Neuronal stem cell (in vitro differentiated cells): ENCODE measurements around the gene SCAMP3.
"Not testable (repeated sequence)": the region's sequence is repeated elsewhere in the genome, so short reads cannot be mapped to it uniquely, and the experiment has no call there.

Experiments used
- DNase-seq: peaks from one replicate; pipeline ENCODE4 v3.0.0-alpha.2; 2013; ENCODE audit warnings: low spot score
- H2AFZ ChIP-seq: one replicate; pipeline ENCODE4 v1.6.1; 2013; ENCODE audit warnings: mild to moderate bottlenecking, low read length, inconsistent platforms
- H2AK5ac ChIP-seq: 2 replicates; pipeline ENCODE4 v1.6.1; 2013; ENCODE audit warnings: low read depth, mild to moderate bottlenecking, inconsistent platforms, low read length, moderate library complexity, mixed read lengths
- H2BK120ac ChIP-seq: 2 replicates; pipeline ENCODE4 v1.6.1; 2013; ENCODE audit warnings: low read depth, mild to moderate bottlenecking, inconsistent platforms, low read length, moderate library complexity, mixed read lengths
- H2BK12ac ChIP-seq: one replicate; pipeline ENCODE4 v1.6.1; 2013; ENCODE audit warnings: low read length, inconsistent platforms
- H2BK15ac ChIP-seq: 2 replicates; pipeline ENCODE4 v1.6.1; 2013; ENCODE audit warnings: mild to moderate bottlenecking, low read length, inconsistent platforms, mixed read lengths
- H2BK5ac ChIP-seq: one replicate; pipeline ENCODE4 v1.6.1; 2013; ENCODE audit warnings: inconsistent platforms, mild to moderate bottlenecking, low read length, moderate library complexity
- H3K14ac ChIP-seq: one replicate; pipeline ENCODE4 v1.6.1; 2013; ENCODE audit warnings: low read length, inconsistent platforms
- H3K18ac ChIP-seq: 2 replicates; pipeline ENCODE4 v1.6.1; 2013; ENCODE audit warnings: low read length, inconsistent platforms
- H3K23ac ChIP-seq: 2 replicates; pipeline ENCODE4 v1.6.1; 2013; ENCODE audit warnings: low read depth, mild to moderate bottlenecking, mixed read lengths, low read length, inconsistent platforms; ENCODE audit not compliant: poor library complexity
- H3K27ac ChIP-seq: replicated peaks from 3 replicates; pipeline ENCODE4 v1.5.1; 2013; ENCODE audit warnings: low read length, inconsistent platforms
- H3K27me3 ChIP-seq, 3 experiments: 2 replicates each; pipeline ENCODE4 v1.6.1; 2013; ENCODE audit warnings: low read length in 3 of 3, mild to moderate bottlenecking in 2 of 3, inconsistent platforms in 1 of 3, low read depth in 1 of 3, mixed read lengths in 1 of 3, moderate library complexity in 1 of 3; ENCODE audit not compliant: control insufficient read depth in 3 of 3, insufficient read depth in 3 of 3
- H3K36me3 ChIP-seq, 2 donors: replicated peaks in 1 of 2; 2 replicates each; pipeline ENCODE4 v1.6.1; 2013; ENCODE audit warnings: low read length in 2 of 2; ENCODE audit not compliant: control insufficient read depth in 2 of 2, insufficient read depth in 2 of 2
- H3K4ac ChIP-seq: 2 replicates; pipeline ENCODE4 v1.6.1; 2013; ENCODE audit warnings: inconsistent platforms, mild to moderate bottlenecking, low read length, moderate library complexity
- H3K4me1 ChIP-seq, 2 donors: 1 replicate in 1 of 2; 2 replicates in 1 of 2; pipeline ENCODE4 v1.6.1; 2013; ENCODE audit warnings: low read length in 2 of 2, low read depth in 1 of 2; ENCODE audit not compliant: control insufficient read depth in 2 of 2, insufficient read depth in 1 of 2
- H3K4me2 ChIP-seq: one replicate; pipeline ENCODE4 v1.6.1; 2013; ENCODE audit warnings: mild to moderate bottlenecking, low read length, inconsistent platforms; ENCODE audit not compliant: insufficient read depth, poor library complexity, severe bottlenecking
- H3K4me3 ChIP-seq, 2 donors: 2 replicates each; pipeline ENCODE4 v1.5.1; 2013; ENCODE audit warnings: low read length in 2 of 2, mild to moderate bottlenecking in 2 of 2, inconsistent platforms in 1 of 2, moderate library complexity in 1 of 2
- H3K79me1 ChIP-seq: one replicate; pipeline ENCODE4 v1.6.1; 2013; ENCODE audit warnings: low read depth, mild to moderate bottlenecking, inconsistent platforms, low read length, moderate library complexity
- H3K9ac ChIP-seq: one replicate; pipeline ENCODE4 v1.6.1; 2013; ENCODE audit warnings: mild to moderate bottlenecking, low read depth, low read length, inconsistent platforms; ENCODE audit not compliant: poor library complexity
- H3K9me3 ChIP-seq, 2 donors: replicated peaks in 1 of 2; 2 replicates each; pipeline versions ENCODE3 to v1.6.1; 2013; ENCODE audit warnings: low read length in 2 of 2, mild to moderate bottlenecking in 2 of 2, inconsistent platforms in 1 of 2, low read depth in 1 of 2, mixed read lengths in 1 of 2, moderate library complexity in 1 of 2; ENCODE audit not compliant: control insufficient read depth in 2 of 2, insufficient read depth in 1 of 2
- H4K8ac ChIP-seq: one replicate; pipeline ENCODE4 v1.6.1; 2013; ENCODE audit warnings: low read depth, mild to moderate bottlenecking, inconsistent platforms, low read length, moderate library complexity
- H4K91ac ChIP-seq: one replicate; pipeline ENCODE4 v1.6.1; 2013; ENCODE audit warnings: low read length, low read depth, mild to moderate bottlenecking, inconsistent platforms; ENCODE audit not compliant: poor library complexity
- WGBS, 2 donors: extraction: QIAGEN DNeasy Blood & Tissue Kit; methylation state at CpG; one replicate each; pipeline ENCODE4 v1.1.7; 2013; ENCODE audit warnings: missing lambda C conversion rate in 2 of 2, mixed read lengths in 1 of 2; ENCODE audit not compliant: insufficient read length in 2 of 2, insufficient replicate concordance in 1 of 2; ENCODE audit errors: extremely low coverage in 2 of 2; 5-methylcytosine and 5-hydroxymethylcytosine counted together

The SCAMP3 gene

DNA sequence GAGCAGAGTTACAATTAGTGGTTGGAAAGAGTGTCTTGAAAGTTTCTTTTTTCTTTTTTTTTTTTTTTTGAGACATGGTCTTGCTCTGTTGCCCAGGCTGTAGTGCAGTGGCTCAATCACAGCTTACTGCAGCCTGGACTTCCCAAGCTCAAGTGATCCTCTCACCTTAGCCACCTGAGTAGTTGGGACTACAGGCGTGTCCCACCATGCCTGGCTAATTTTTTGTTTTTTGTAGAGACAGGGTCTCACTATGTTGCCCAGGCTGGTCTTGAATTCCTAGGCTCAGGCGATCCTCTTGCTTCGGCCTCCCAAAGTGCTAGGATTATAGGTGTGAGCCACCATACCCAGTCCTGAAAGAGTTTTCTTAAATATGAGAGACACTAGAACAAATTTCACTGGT, 15.4 kb downstream of the SCAMP3 start:
- H3K9ac ChIP-seq, H2BK120ac ChIP-seq, H3K4me3 ChIP-seq, H2BK5ac ChIP-seq, H2BK15ac ChIP-seq, H3K79me1 ChIP-seq, H3K4ac ChIP-seq, H3K9me3 ChIP-seq, H2AK5ac ChIP-seq, H3K14ac ChIP-seq, DNase-seq, H3K18ac ChIP-seq, H2BK12ac ChIP-seq, H4K91ac ChIP-seq, H3K4me2 ChIP-seq, H3K23ac ChIP-seq, H4K8ac ChIP-seq, H3K27ac ChIP-seq, H3K27me3 ChIP-seq, H2AFZ ChIP-seq: not testable (repeated sequence)
- Histone ChIP-seq H3K36me3 (peaks cover 16 to 44% of the 10 kb centered on the region in 2 donors), H3K4me1 (peaks cover 10 to 13% of the 10 kb centered on the region in 2 donors)
- WGBS, 2 donors: no CpG with 5 or more reads among the region's 3 CpGs

DNA sequence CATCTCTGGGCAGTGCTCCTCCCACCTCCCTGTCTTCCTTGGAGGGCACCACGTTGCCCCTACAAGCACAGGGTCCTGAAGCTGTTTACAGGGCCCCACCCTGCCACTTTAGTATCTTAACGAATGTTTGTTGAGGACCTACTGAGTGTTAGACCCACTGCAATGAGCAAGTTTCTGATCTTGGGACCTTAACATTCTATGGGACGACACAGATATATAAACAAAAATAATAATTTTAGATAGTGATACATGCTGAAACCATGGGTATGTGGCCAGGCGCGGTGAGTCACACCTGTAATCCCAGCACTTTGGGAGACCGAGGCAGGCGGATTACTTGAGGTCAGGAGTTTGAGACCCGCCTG, 17.0 kb downstream of the SCAMP3 start:
- Histone ChIP-seq H3K27me3 (no peaks in the 10 kb centered on the region), H3K4me3 (peak overlapping the region; percentile 52 to 76), H2BK5ac (peak overlapping the region; percentile 62), H3K4me2 (peak overlapping the region; percentile 58), H2BK15ac (no peak overlapping the region), H3K18ac (peak overlapping the region; percentile 68), H3K14ac (no peak overlapping the region), H3K9ac (peak overlapping the region; percentile 87), H3K9me3 (no peaks in the 10 kb centered on the region), H3K27ac (peak overlapping the region; percentile 92), H3K36me3 (peaks cover 16 to 37% of the 10 kb centered on the region in 2 donors), H2AFZ (peak overlapping the region; percentile 73), H4K8ac (no peak overlapping the region), H3K79me1 (no peaks in the 10 kb centered on the region), H3K4ac (no peak overlapping the region), H2AK5ac (peak overlapping the region; percentile 1), H4K91ac (no peak overlapping the region), H3K4me1 (peaks cover 4 to 9% of the 10 kb centered on the region in 2 donors), H2BK12ac (no peak overlapping the region), H3K23ac (peak overlapping the region; percentile 81), H2BK120ac (no peak overlapping the region)
- no CpG with 5 or more reads among the region's 8 CpGs for WGBS, 2 donors
- DNase-seq: no peak

DNA sequence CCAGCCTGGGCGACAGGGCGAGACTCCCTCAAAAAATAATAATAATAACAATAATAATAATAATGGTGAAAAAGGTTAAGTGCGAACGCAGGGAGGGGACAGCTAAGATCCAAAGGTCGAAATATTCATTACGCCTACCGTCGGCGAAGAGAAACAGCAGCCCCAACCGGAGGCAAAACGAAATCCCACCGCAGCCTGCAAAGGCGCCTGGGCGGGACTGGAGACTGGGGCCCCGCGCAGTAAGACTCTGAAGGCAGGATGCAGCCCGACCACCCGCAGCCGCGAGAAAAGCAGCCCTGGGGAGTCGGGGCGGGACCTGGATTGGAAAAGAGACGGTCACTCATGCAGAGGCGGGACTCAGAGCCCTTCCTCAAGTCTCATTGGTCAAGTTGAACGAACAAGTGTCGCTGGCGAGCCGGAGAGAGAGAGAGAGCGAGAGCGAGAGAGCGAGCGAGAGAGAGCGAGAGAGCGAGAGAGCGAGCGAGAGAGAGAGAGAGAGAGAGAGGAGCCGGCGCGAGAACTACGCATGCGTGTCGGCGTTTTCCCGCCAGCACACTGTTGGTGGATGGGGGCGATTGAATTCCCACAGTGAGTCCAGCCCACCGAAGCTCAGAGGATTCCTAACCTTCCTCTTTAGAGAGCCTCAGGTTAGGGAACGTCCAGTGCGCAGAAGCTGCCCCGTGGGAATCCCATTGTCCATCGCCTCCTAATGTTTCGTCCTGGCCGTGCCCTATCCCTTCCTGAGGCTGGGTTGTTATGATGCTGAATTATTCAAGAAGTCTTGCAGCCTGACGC, 17.6 kb downstream of the SCAMP3 start:
- Histone ChIP-seq H2BK120ac (no peak overlapping the region), H3K4me2 (peak overlapping the region; percentile 58), H3K23ac (peak overlapping the region; percentile 81), H2BK5ac (peak overlapping the region; percentile 62), H3K18ac (peak overlapping the region; percentile 68), H3K27ac (peak overlapping the region; percentile 92), H3K36me3 (peaks cover 16 to 31% of the 10 kb centered on the region in 2 donors), H3K4me1 (peaks cover 2 to 9% of the 10 kb centered on the region in 2 donors), H3K9me3 (no peaks in the 10 kb centered on the region), H2BK15ac (no peak overlapping the region), H3K14ac (no peak overlapping the region), H3K4me3 (peak overlapping the region; percentile 52 to 76), H2BK12ac (no peak overlapping the region), H3K27me3 (no peaks in the 10 kb centered on the region), H2AK5ac (no peak overlapping the region), H2AFZ (peak overlapping the region; percentile 73), H3K9ac (peak overlapping the region; percentile 87), H4K91ac (no peak overlapping the region), H3K79me1 (no peaks in the 10 kb centered on the region), H4K8ac (no peak overlapping the region), H3K4ac (no peak overlapping the region)
- no CpG with 5 or more reads among the region's 53 CpGs for WGBS, 2 donors
- peak; percentile 97 for DNase-seq

DNA sequence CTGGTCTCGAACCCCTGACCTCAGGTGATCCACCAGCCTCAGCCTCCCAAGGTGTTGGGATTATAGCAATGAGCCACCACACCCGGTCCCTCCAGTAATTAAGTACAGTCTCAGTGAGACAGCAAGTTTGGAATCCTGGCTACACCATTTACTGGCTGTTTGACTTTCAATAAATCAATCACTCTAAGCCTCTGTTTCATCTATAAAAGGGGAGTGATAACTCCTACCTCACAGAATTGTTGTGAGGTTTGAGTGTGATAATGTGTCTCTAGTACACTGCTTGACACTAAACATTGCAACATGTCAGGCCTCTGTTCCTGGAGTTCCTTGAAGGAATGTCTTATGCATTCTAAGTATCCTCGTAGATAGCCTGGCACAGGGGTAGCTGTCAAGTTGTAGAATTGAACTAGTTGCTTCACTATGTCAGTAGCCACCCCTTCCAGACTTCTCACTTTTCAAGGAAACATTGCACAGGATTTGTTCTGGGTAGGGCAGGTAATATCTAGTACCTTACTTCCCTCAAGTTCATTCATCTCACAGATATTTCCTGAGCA, 19.3 kb downstream of the SCAMP3 start:
- Histone ChIP-seq H2BK15ac (no peak overlapping the region), H3K27me3 (no peaks in the 10 kb centered on the region), H3K14ac (no peak overlapping the region), H4K8ac (no peak overlapping the region), H3K9ac (no peak overlapping the region), H3K4me2 (no peak overlapping the region), H3K27ac (no peak overlapping the region), H2BK12ac (no peak overlapping the region), H3K79me1 (no peaks in the 10 kb centered on the region), H3K9me3 (no peaks in the 10 kb centered on the region), H3K18ac (no peak overlapping the region), H3K4ac (no peak overlapping the region), H2BK5ac (no peak overlapping the region), H2BK120ac (no peak overlapping the region), H3K23ac (no peak overlapping the region), H2AK5ac (no peak overlapping the region), H3K36me3 (peaks cover 8 to 20% of the 10 kb centered on the region in 2 donors), H3K4me3 (peak overlapping the region in 1 of 2 donors; percentile 52), H2AFZ (no peak overlapping the region), H4K91ac (no peak overlapping the region), H3K4me1 (peaks cover 2 to 9% of the 10 kb centered on the region in 2 donors)
- no peak for DNase-seq
- no CpG with 5 or more reads among the region's 3 CpGs for WGBS, 2 donors
